PC-3 (cell line): ENCODE results near the gene MPP2. TPM values are rescaled to one million over a fixed set of nuclear protein-coding genes. Genes with fewer than 3 reads are reported as not detected.

Experiments used
- ATAC-seq: fragments of 200-7000 bp; cut with Tn5 transposase; 2 replicates; pipeline ENCODE4 v1.9.1; 2020; ENCODE audit warnings: mild to moderate bottlenecking, moderate library complexity
- BruUV-seq: library from RNA; stranded (reverse); fragments of 400-500 nt; replicated peaks from 2 replicates; lab custom pipeline; 2021; lab: Mats Ljungman, UMichigan
- CTCF ChIA-PET: fragments of 300-600 bp; sonication (Branson Sonifier 250); formaldehyde crosslinking; loops from one replicate; lab custom pipeline; 2022; ENCODE audit warnings: antibody characterized with exemption; lab: Charles Lee
- POLR2A ChIA-PET: fragments of 300-600 bp; sonication (Branson Sonifier 250); formaldehyde crosslinking; loops from one replicate; lab custom pipeline; 2022; ENCODE audit warnings: antibody characterized with exemption; ENCODE audit not compliant: unreplicated experiment; lab: Charles Lee
- DNase-seq: peaks from one replicate; pipeline ENCODE4 v3.0.0-alpha.2; 2015
- H2AFZ ChIP-seq: fragments of 300-600 bp; sonication (generic); 2 replicates; pipeline ENCODE4 v1.6.0; 2016; ENCODE audit warnings: antibody characterized with exemption, low read length
- H3F3A ChIP-seq: fragments of 300-600 bp; sonication (generic); one replicate; pipeline ENCODE4 v1.6.0; 2017; ENCODE audit warnings: antibody characterized with exemption, low read length, control low read depth, mild to moderate bottlenecking; ENCODE audit not compliant: unreplicated experiment
- H3K27ac ChIP-seq: fragments of 300-600 bp; sonication (generic); 2 replicates; pipeline ENCODE4 v1.5.1; 2016; ENCODE audit warnings: mild to moderate bottlenecking, low read length
- H3K27me3 ChIP-seq: fragments of 300-600 bp; sonication (generic); 2 replicates; pipeline ENCODE4 v1.6.1; 2016; ENCODE audit warnings: low read length, mixed read lengths
- H3K36me3 ChIP-seq: fragments of 300-600 bp; sonication (generic); 2 replicates; pipeline ENCODE4 v1.6.1; 2016; ENCODE audit warnings: low read depth, mixed run types, low read length, mixed read lengths
- H3K4me1 ChIP-seq: fragments of 300-600 bp; sonication (generic); 2 replicates; pipeline ENCODE4 v1.5.1; 2016; ENCODE audit warnings: low read length; ENCODE audit not compliant: insufficient read depth
- H3K4me2 ChIP-seq: fragments of 300-600 bp; sonication (generic); 2 replicates; pipeline ENCODE4 v1.6.0; 2016; ENCODE audit warnings: low read length
- H3K4me3 ChIP-seq: fragments of 300-600 bp; sonication (generic); 2 replicates; pipeline ENCODE4 v1.5.1; 2016; ENCODE audit warnings: mild to moderate bottlenecking, low read length, mixed read lengths
- H3K79me2 ChIP-seq: fragments of 300-600 bp; sonication (generic); 2 replicates; pipeline ENCODE4 v1.6.1; 2017; ENCODE audit warnings: low read length, mixed read lengths
- H3K9ac ChIP-seq: fragments of 300-600 bp; sonication (generic); 2 replicates; pipeline ENCODE4 v1.6.0; 2016; ENCODE audit warnings: mild to moderate bottlenecking, low read length
- H3K9me2 ChIP-seq: fragments of 300-600 bp; sonication (generic); replicated peaks from 2 replicates; pipeline ENCODE4 v1.6.1; 2016; ENCODE audit warnings: mixed run types, low read length, mixed read lengths
- H3K9me3 ChIP-seq: fragments of 300-600 bp; sonication (generic); 2 replicates; pipeline ENCODE4 v1.6.1; 2016; ENCODE audit warnings: low read length, mixed read lengths
- H4K20me1 ChIP-seq: fragments of 300-600 bp; sonication (generic); 2 replicates; pipeline ENCODE4 v1.6.1; 2016; ENCODE audit warnings: low read length, mixed read lengths
- EZH2 ChIP-seq: fragments of 300-600 bp; sonication (generic); IDR thresholded peaks from one replicate; pipeline ENCODE4 v1.6.1; 2017; ENCODE audit warnings: antibody characterized with exemption, mild to moderate bottlenecking, low read length; ENCODE audit not compliant: unreplicated experiment
- EZH2phosphoT487 ChIP-seq: fragments of 300-600 bp; sonication (generic); IDR thresholded peaks from 2 replicates; pipeline ENCODE4 v1.6.1; 2018; ENCODE audit warnings: mild to moderate bottlenecking, antibody characterized with exemption, low read length, borderline replicate concordance
- intact Hi-C: fragments of 100-400 bp; cut with micrococcal nuclease; formaldehyde crosslinking; loops from 2 replicates; pipeline ENCODE4 v1.9.0; 2023
- total RNA-seq: library from RNA; depleted of rRNA; stranded (reverse); fragments of >200 nt; gene quantifications from 2 replicates; pipeline ENCODE4 v1.2.3, GENCODE V29; 2014
- TF ChIP-seq, protein P1 (sequence below): fragments of 300-600 bp; sonication (generic); conservative IDR thresholded peaks from 2 replicates; pipeline ENCODE4 v1.5.1; 2017; ENCODE audit warnings: antibody characterized with exemption, low read depth, mild to moderate bottlenecking, low read length

The MPP2 gene
- total RNA-seq, 1 experiment from 2014 or later, result 8.2 TPM

DNA sequence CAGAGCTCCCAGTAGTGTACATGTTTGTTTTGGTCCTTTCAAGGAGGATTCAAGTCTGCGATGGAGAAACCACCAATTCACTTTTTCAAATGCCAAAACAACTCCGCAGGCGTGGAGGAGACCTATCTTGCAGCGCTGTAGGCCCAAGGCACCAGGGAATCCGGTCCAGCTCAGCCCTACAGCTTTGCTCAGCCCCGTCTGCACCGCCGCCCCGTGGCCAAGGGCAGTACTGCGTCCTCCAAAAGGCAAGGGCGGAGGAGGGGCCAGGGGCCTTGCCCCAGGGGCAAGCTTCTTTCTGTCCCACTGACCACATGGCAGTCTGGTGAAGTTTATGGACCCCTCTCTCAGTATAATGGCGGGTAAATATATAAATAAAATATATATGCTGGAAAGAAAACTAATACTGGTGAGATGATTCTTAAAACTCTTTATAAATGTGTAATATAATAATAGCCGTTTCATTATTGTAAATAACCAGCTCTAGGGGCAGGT, 61.1 kb downstream of the MPP2 start:
- DNase-seq, result peak; percentile 90
- intact Hi-C loops, result loop anchor here (1.0 to 2.0 kb wide), 4 partner anchors 56 to 152 kb away; partner anchors contain the start of gene DUSP3
- TF ChIP-seq EZH2phosphoT487 (no peak), EZH2 (no peak)
- TF ChIP-seq, protein P1, sequence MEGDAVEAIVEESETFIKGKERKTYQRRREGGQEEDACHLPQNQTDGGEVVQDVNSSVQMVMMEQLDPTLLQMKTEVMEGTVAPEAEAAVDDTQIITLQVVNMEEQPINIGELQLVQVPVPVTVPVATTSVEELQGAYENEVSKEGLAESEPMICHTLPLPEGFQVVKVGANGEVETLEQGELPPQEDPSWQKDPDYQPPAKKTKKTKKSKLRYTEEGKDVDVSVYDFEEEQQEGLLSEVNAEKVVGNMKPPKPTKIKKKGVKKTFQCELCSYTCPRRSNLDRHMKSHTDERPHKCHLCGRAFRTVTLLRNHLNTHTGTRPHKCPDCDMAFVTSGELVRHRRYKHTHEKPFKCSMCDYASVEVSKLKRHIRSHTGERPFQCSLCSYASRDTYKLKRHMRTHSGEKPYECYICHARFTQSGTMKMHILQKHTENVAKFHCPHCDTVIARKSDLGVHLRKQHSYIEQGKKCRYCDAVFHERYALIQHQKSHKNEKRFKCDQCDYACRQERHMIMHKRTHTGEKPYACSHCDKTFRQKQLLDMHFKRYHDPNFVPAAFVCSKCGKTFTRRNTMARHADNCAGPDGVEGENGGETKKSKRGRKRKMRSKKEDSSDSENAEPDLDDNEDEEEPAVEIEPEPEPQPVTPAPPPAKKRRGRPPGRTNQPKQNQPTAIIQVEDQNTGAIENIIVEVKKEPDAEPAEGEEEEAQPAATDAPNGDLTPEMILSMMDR, result peak; percentile 97
- H3K4me3 ChIP-seq, result no peak overlapping the region
- peak; percentile 90 for ATAC-seq
- no peaks in the 10 kb centered on the region for H3K9me3 ChIP-seq
- no peaks in the 10 kb centered on the region for H3K36me3 ChIP-seq
- H3K79me2 ChIP-seq, result no peaks in the 10 kb centered on the region
- H3K4me2 ChIP-seq, result no peak overlapping the region
- CTCF ChIA-PET, result interaction anchor here (0.5 to 1.5 kb wide), 12 partner anchors 34 to 534 kb away, joined by 3 to 31 read pairs (median 4); partner anchors contain the start of gene DUSP3
- no peaks in the 10 kb centered on the region for H3F3A ChIP-seq
- H4K20me1 ChIP-seq, result no peaks in the 10 kb centered on the region
- H3K9ac ChIP-seq, result no peak overlapping the region
- BruUV-seq, result no TSS peak
- POLR2A ChIA-PET, result interaction anchor here (0.9 kb wide), 1 partner anchor 68 kb away, joined by 20 read pairs; the partner anchor contains the start of gene DUSP3
- H3K27me3 ChIP-seq, result peaks cover 7% of the 10 kb centered on the region
- peaks cover 15% of the 10 kb centered on the region for H3K4me1 ChIP-seq
- H3K27ac ChIP-seq, result no peak overlapping the region
- H3K9me2 ChIP-seq, result no peaks in the 10 kb centered on the region
- peak overlapping the region; percentile 66 for H2AFZ ChIP-seq

DNA sequence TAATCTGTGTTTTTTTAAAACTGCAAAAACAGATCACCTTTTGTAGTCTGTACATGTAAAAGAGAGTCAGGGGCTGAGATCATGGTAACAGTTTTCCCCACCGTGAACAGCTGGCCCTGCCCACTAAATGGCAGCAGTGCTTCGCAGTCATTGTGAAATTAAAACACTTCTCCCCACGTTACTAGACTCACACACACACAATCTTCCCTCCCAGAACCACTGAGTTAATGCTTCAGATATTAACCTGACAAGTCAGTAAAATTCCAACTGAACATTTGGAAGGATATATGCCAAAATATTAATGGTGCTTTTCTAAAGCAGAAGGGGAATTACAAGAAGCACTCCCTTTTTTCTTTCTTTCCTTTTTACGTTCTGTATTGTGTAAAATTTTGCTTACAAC, 61.6 kb downstream of the MPP2 start:
- TF ChIP-seq EZH2, result no peak
- TF ChIP-seq, protein P1, result no peak
- TF ChIP-seq EZH2phosphoT487, result no peak
- no peaks in the 10 kb centered on the region for H3K79me2 ChIP-seq
- H3K4me1 ChIP-seq, result peaks cover 20% of the 10 kb centered on the region
- ChIA-PET POLR2A (interaction anchor here (0.9 kb wide), 1 partner anchor 67 kb away, joined by 20 read pairs; the partner anchor contains the start of gene DUSP3), CTCF (interaction anchor here (0.5 to 1.5 kb wide), 10 partner anchors 35 to 535 kb away, joined by 3 to 31 read pairs (median 4); partner anchors contain the start of gene DUSP3)
- H2AFZ ChIP-seq, result peak overlapping the region; percentile 66
- no peaks in the 10 kb centered on the region for H4K20me1 ChIP-seq
- H3K27me3 ChIP-seq, result peaks cover 5% of the 10 kb centered on the region; the same call in 1 of the 2 replicates
- H3F3A ChIP-seq, result no peaks in the 10 kb centered on the region
- no peaks in the 10 kb centered on the region for H3K9me2 ChIP-seq
- intact Hi-C loops, result loop anchor here (1.0 to 2.0 kb wide), 4 partner anchors 55 to 151 kb away; partner anchors contain the start of gene DUSP3
- BruUV-seq, result no TSS peak
- no peak overlapping the region for H3K9ac ChIP-seq
- ATAC-seq, result no peak
- DNase-seq, result no peak
- H3K27ac ChIP-seq, result no peak overlapping the region
- H3K9me3 ChIP-seq, result no peaks in the 10 kb centered on the region
- H3K36me3 ChIP-seq, result no peaks in the 10 kb centered on the region
- H3K4me3 ChIP-seq, result no peak overlapping the region
- H3K4me2 ChIP-seq, result no peak overlapping the region

DNA sequence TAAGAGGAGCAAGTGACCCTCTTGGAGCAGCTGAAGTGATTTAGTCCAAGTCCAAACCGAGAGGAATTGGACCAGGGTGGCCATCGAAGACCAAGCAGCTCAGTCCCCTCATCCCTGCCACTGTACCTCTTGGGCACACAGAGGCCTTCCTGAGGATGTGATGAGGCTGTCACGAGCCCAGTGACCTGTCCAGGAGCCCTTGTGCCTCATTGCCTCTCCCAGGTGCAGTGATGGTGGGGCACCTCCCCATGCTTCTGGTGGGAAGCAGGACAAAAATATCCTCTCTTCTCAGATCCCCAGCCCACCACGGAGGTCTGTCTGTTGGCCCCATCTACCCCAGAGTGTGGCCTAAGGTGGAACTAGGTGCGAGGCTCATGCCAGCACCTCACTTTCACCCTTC, 63.1 kb downstream of the MPP2 start:
- Histone ChIP-seq H3K27ac (no peak overlapping the region), H3K27me3 (no peaks in the 10 kb centered on the region), H3K36me3 (no peaks in the 10 kb centered on the region), H3K4me2 (no peak overlapping the region), H3K4me1 (peaks cover 35% of the 10 kb centered on the region), H4K20me1 (no peaks in the 10 kb centered on the region), H3K9me3 (no peaks in the 10 kb centered on the region), H3F3A (peaks cover 1% of the 10 kb centered on the region), H3K9me2 (no peaks in the 10 kb centered on the region), H3K9ac (no peak overlapping the region), H3K4me3 (no peak overlapping the region), H2AFZ (no peak overlapping the region), H3K79me2 (no peaks in the 10 kb centered on the region)
- intact Hi-C loops, result no loop called here
- TF ChIP-seq EZH2phosphoT487 (no peak), EZH2 (no peak)
- TF ChIP-seq, protein P1, result no peak
- ChIA-PET POLR2A (no interaction called here), CTCF (no interaction called here)
- DNase-seq (no peak), ATAC-seq (no peak)
- BruUV-seq, result no TSS peak
